Astrocyte of the cerebellum (primary cell): ENCODE results near the gene NABP1.

Source experiments
- DNase-seq: peaks from one replicate; pipeline ENCODE4 v3.0.0-alpha.2; 2011; ENCODE audit warnings: low read depth
- H3K4me3 ChIP-seq: 2 replicates; pipeline ENCODE4 v1.5.1; 2011; ENCODE audit warnings: mild to moderate bottlenecking, low read depth, low read length, moderate library complexity
- CTCF ChIP-seq: IDR thresholded peaks from 2 replicates; pipeline ENCODE4 v1.5.1; 2012; ENCODE audit warnings: low read length, low read depth, moderate library complexity, mild to moderate bottlenecking; ENCODE audit errors: missing control alignments
- in situ Hi-C: cut with HindIII; loops from 2 replicates; pipeline ENCODE4 v1.10.0; 2017; ENCODE audit warnings: low sequenced_read_pairs

Gene NABP1

GRCh38 chr2:191701696-191702095 lies 23.8 kb downstream of the NABP1 start:
- in situ Hi-C loops = no loop called here
- no peak overlapping the region for H3K4me3 ChIP-seq
- no peak for TF ChIP-seq CTCF
- no peak for DNase-seq

GRCh38 chr2:191703079-191703725 lies 25.3 kb downstream of the NABP1 start:
- no peak for DNase-seq
- no peak overlapping the region for H3K4me3 ChIP-seq
- no peak for TF ChIP-seq CTCF
- in situ Hi-C loops = no loop called here

- no peak for DNase-seq
- no peak for TF ChIP-seq CTCF
- in situ Hi-C loops = no loop called here
- no peak overlapping the region for H3K4me3 ChIP-seq
These were observed 27.1 kb downstream of the NABP1 start for GRCh38 chr2:191705084-191705483.

GRCh38 chr2:191705701-191706100 lies 27.8 kb downstream of the NABP1 start:
- no peak overlapping the region for H3K4me3 ChIP-seq
- no peak for TF ChIP-seq CTCF
- DNase-seq = no peak
- in situ Hi-C loops = no loop called here

GRCh38 chr2:191706791-191707190 lies 28.9 kb downstream of the NABP1 start:
- TF ChIP-seq CTCF = no peak
- in situ Hi-C loops = no loop called here
- no peak for DNase-seq
- no peak overlapping the region for H3K4me3 ChIP-seq

- TF ChIP-seq CTCF = no peak
- no peak for DNase-seq
- no peak overlapping the region for H3K4me3 ChIP-seq
- in situ Hi-C loops = no loop called here
These were observed 29.6 kb downstream of the NABP1 start for GRCh38 chr2:191707542-191707941.
